Head of caudate nucleus (tissue), 42 donors: ENCODE measurements around the gene ETFDH.
"Not testable (repeated sequence)": the region's sequence is repeated elsewhere in the genome, so short reads cannot be mapped to it uniquely, and the experiment has no call there.

ENCODE experiments used
- DNase-seq, 42 donors: peaks; one replicate each; pipeline versions ENCODE4 v3.0.0 to v3.0.0-alpha.2; 2020 to 2021; ENCODE audit warnings: mixed read lengths in 7 of 42
- intact Hi-C: fragments of 100-400 bp; cut with DNase I; formaldehyde crosslinking; loops from one replicate; pipeline ENCODE4 v1.15.0; 2022

Gene ETFDH

GRCh38 chr4:158738866-158739265 is 66.8 kb downstream of the ETFDH start:
- DNase-seq = no peak
- intact Hi-C loops = no loop called here

- no peak for DNase-seq
- intact Hi-C loops = no loop called here
Observed at GRCh38 chr4:158739600-158739999, 67.5 kb downstream of the ETFDH start.

- intact Hi-C loops = no loop called here
- DNase-seq = no peak
Observed at GRCh38 chr4:158741326-158742021, 69.4 kb downstream of the ETFDH start.

GRCh38 chr4:158746537-158746936 is 74.4 kb downstream of the ETFDH start:
- DNase-seq, intact Hi-C loops: not testable (repeated sequence)

- intact Hi-C loops = no loop called here
Observed at GRCh38 chr4:158750379-158750778, 78.3 kb downstream of the ETFDH start.

GRCh38 chr4:158754385-158755180 is 82.5 kb downstream of the ETFDH start:
- no peak for DNase-seq
- intact Hi-C loops = no loop called here

More at GRCh38 chr4:158750379-158750778, 78.3 kb downstream of the ETFDH start:
- DNase-seq = no peak

GRCh38 chr4:158755819-158756218 is 83.7 kb downstream of the ETFDH start:
- DNase-seq, intact Hi-C loops: not testable (repeated sequence)

- DNase-seq = no peak
- intact Hi-C loops = no loop called here
Observed at GRCh38 chr4:158756588-158756987, 84.5 kb downstream of the ETFDH start.

GRCh38 chr4:158758142-158758541 is 86.0 kb downstream of the ETFDH start:
- intact Hi-C loops = no loop called here
- DNase-seq = no peak

- intact Hi-C loops = no loop called here
Observed at GRCh38 chr4:158758703-158759102, 86.6 kb downstream of the ETFDH start.

More at GRCh38 chr4:158758703-158759102, 86.6 kb downstream of the ETFDH start:
- no peak for DNase-seq
